ENCODE measurements around the gene TGFB1. TPM values are rescaled to one million over a fixed set of nuclear protein-coding genes. Genes with fewer than 3 reads are reported as not detected.

The TGFB1 gene
- total and polyA plus RNA-seq, 9 of the 15 experiments (the other 6 are each of a cell fraction or from before 2014, with no cell fraction given) = 0.24 to 159 (median 17.2) TPM

DNA sequence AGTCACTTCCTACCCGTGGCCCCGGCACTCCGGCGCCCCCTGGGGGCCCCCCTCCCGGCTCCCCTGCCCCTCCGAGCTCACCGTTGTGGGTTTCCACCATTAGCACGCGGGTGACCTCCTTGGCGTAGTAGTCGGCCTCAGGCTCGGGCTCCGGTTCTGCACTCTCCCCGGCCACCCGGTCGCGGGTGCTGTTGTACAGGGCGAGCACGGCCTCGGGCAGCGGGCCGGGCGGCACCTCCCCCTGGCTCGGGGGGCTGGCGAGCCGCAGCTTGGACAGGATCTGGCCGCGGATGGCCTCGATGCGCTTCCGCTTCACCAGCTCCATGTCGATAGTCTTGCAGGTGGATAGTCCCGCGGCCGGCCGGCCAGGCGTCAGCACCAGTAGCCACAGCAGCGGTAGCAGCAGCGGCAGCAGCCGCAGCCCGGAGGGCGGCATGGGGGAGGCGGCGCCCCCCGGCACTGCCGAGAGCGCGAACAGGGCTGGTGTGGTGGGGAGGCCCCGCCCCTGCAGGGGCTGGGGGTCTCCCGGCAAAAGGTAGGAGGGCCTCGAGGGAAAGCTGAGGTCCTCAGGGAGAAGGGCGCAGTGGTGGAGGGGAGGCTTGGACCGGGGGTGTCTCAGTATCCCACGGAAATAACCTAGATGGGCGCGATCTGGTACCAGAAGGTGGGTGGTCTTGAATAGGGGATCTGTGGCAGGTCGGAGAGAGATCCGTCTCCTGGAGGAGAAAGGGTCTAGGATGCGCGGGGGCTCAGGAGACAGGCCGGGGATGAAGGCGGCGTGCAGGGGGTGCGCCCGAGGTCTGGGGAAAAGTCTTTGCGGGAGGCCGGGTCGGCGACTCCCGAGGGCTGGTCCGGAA is 885 bp downstream of the TGFB1 start (continued):
- TF ChIP-seq RHOXF2B (CRISPR knock-in tag; conservative IDR thresholded peaks at IDR 0.05) (no peak), FOXJ2 (tag; IDR thresholded peaks at IDR 0.05) (no peak), SIX5 (IDR thresholded peaks at IDR 0.05; ENCODE audit: borderline replicate concordance in 1 of 2, insufficient read depth in 1 of 2, low read depth in 1 of 2, low read length in 2 of 2) (0 out of 4 replicates have a peak, but pooled peaks of 1 of the 2 experiments have one; percentile 14), MAZ (CRISPR knock-in tag; conservative IDR thresholded peaks at IDR 0.05 in 1 of 2, IDR thresholded peaks at IDR 0.05 in 1 of 2) (peak; percentile 76 to 93), ASH1L (IDR thresholded peaks at IDR 0.05; ENCODE audit: borderline replicate concordance, low read depth, partially characterized antibody) (no peak), YY1 (IDR thresholded peaks at IDR 0.05; ENCODE audit: borderline replicate concordance in 1 of 3, control insufficient read depth in 1 of 3, extremely low read depth in 1 of 3, insufficient read depth in 3 of 3, insufficient read length in 1 of 3, insufficient replicate concordance in 2 of 3, low read depth in 1 of 3, low read length in 2 of 3) (peak in 2 of 3 experiments; percentile 72 to 81), ZNF324 (CRISPR knock-in tag; IDR thresholded peaks at IDR 0.05) (no peak), CCNT2 (IDR thresholded peaks at IDR 0.05; ENCODE audit: borderline replicate concordance, extremely low read depth, insufficient read length, low read depth, low read length) (peak; percentile 58), LARP7 (IDR thresholded peaks at IDR 0.05) (0 out of 2 replicates have a peak, but pooled peaks have one; percentile 48), ZNF384 (IDR thresholded peaks at IDR 0.05; ENCODE audit: low read depth, low read length) (no peak), GABPB1 (CRISPR knock-in tag; IDR thresholded peaks at IDR 0.05) (no peak), KAT7 (CRISPR knock-in tag; IDR thresholded peaks at IDR 0.05; ENCODE audit: borderline replicate concordance) (no peak; the same call in 1 of the 2 replicates)
- TF ChIP-seq, protein P1, sequence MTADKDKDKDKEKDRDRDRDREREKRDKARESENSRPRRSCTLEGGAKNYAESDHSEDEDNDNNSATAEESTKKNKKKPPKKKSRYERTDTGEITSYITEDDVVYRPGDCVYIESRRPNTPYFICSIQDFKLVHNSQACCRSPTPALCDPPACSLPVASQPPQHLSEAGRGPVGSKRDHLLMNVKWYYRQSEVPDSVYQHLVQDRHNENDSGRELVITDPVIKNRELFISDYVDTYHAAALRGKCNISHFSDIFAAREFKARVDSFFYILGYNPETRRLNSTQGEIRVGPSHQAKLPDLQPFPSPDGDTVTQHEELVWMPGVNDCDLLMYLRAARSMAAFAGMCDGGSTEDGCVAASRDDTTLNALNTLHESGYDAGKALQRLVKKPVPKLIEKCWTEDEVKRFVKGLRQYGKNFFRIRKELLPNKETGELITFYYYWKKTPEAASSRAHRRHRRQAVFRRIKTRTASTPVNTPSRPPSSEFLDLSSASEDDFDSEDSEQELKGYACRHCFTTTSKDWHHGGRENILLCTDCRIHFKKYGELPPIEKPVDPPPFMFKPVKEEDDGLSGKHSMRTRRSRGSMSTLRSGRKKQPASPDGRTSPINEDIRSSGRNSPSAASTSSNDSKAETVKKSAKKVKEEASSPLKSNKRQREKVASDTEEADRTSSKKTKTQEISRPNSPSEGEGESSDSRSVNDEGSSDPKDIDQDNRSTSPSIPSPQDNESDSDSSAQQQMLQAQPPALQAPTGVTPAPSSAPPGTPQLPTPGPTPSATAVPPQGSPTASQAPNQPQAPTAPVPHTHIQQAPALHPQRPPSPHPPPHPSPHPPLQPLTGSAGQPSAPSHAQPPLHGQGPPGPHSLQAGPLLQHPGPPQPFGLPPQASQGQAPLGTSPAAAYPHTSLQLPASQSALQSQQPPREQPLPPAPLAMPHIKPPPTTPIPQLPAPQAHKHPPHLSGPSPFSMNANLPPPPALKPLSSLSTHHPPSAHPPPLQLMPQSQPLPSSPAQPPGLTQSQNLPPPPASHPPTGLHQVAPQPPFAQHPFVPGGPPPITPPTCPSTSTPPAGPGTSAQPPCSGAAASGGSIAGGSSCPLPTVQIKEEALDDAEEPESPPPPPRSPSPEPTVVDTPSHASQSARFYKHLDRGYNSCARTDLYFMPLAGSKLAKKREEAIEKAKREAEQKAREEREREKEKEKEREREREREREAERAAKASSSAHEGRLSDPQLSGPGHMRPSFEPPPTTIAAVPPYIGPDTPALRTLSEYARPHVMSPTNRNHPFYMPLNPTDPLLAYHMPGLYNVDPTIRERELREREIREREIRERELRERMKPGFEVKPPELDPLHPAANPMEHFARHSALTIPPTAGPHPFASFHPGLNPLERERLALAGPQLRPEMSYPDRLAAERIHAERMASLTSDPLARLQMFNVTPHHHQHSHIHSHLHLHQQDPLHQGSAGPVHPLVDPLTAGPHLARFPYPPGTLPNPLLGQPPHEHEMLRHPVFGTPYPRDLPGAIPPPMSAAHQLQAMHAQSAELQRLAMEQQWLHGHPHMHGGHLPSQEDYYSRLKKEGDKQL (CRISPR knock-in tag; IDR thresholded peaks at IDR 0.05; ENCODE audit: borderline replicate concordance) = no peak
- TF ChIP-seq, protein P2, sequence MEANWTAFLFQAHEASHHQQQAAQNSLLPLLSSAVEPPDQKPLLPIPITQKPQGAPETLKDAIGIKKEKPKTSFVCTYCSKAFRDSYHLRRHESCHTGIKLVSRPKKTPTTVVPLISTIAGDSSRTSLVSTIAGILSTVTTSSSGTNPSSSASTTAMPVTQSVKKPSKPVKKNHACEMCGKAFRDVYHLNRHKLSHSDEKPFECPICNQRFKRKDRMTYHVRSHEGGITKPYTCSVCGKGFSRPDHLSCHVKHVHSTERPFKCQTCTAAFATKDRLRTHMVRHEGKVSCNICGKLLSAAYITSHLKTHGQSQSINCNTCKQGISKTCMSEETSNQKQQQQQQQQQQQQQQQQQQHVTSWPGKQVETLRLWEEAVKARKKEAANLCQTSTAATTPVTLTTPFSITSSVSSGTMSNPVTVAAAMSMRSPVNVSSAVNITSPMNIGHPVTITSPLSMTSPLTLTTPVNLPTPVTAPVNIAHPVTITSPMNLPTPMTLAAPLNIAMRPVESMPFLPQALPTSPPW (CRISPR knock-in tag; IDR thresholded peaks at IDR 0.05) = peak; percentile 89
- TF ChIP-seq, protein P3, sequence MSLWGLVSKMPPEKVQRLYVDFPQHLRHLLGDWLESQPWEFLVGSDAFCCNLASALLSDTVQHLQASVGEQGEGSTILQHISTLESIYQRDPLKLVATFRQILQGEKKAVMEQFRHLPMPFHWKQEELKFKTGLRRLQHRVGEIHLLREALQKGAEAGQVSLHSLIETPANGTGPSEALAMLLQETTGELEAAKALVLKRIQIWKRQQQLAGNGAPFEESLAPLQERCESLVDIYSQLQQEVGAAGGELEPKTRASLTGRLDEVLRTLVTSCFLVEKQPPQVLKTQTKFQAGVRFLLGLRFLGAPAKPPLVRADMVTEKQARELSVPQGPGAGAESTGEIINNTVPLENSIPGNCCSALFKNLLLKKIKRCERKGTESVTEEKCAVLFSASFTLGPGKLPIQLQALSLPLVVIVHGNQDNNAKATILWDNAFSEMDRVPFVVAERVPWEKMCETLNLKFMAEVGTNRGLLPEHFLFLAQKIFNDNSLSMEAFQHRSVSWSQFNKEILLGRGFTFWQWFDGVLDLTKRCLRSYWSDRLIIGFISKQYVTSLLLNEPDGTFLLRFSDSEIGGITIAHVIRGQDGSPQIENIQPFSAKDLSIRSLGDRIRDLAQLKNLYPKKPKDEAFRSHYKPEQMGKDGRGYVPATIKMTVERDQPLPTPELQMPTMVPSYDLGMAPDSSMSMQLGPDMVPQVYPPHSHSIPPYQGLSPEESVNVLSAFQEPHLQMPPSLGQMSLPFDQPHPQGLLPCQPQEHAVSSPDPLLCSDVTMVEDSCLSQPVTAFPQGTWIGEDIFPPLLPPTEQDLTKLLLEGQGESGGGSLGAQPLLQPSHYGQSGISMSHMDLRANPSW (CRISPR knock-in tag; IDR thresholded peaks at IDR 0.05) = no peak
